Transverse colon (tissue), 4 donors: ENCODE measurements around the gene UQCC2. TPM values are rescaled to one million over a fixed set of nuclear protein-coding genes. Genes with fewer than 3 reads are reported as not detected.

Experiments used
- DNase-seq: peaks from one replicate; pipeline ENCODE4 v3.0.0-alpha.2; 2019
- H3K27ac ChIP-seq, 4 donors: fragments of 200-600 bp; sonication (generic); 2 replicates each; pipeline ENCODE4 v1.5.1; 2016 to 2018; ENCODE audit warnings: inconsistent platforms in 4 of 4
- H3K27me3 ChIP-seq: fragments of 200-600 bp; sonication (generic); 2 replicates; pipeline ENCODE4 v1.5.1; 2017; ENCODE audit warnings: inconsistent platforms
- H3K36me3 ChIP-seq, 4 donors: fragments of 200-600 bp; sonication (generic); 2 replicates each; pipeline ENCODE4 v1.5.1; 2017 to 2019; ENCODE audit warnings: inconsistent platforms in 4 of 4
- H3K4me1 ChIP-seq, 4 donors: fragments of 200-600 bp; sonication (generic); 2 replicates each; pipeline ENCODE4 v1.5.1; 2017 to 2020; ENCODE audit warnings: inconsistent platforms in 4 of 4
- H3K4me3 ChIP-seq, 4 donors: fragments of 200-600 bp; sonication (generic); 1 replicate in 1 of 4; 2 replicates in 3 of 4; pipeline versions ENCODE4 v1.5.1 to v1.6.1; 2017 to 2019; ENCODE audit warnings: inconsistent platforms in 4 of 4
- H3K9me3 ChIP-seq, 2 donors: fragments of 200-600 bp; sonication (generic); 2 replicates each; pipeline ENCODE4 v1.5.1; 2017 to 2019; ENCODE audit warnings: inconsistent platforms in 2 of 2
- CTCF ChIP-seq, 5 experiments: fragments of 200-600 bp in 3 of 5; fragments of 450-650 bp in 2 of 5; sonication (generic) in 3 of 5; IDR thresholded peaks; 1 replicate in 2 of 5; 2 replicates in 3 of 5; pipeline ENCODE4 v1.5.1; 2016 to 2017; ENCODE audit warnings: antibody characterized with exemption in 5 of 5, inconsistent platforms in 3 of 5, mild to moderate bottlenecking in 2 of 5, moderate library complexity in 1 of 5
- EP300 ChIP-seq: sonication (generic); formaldehyde crosslinking; IDR thresholded peaks from one replicate; pipeline ENCODE4 v1.6.1; 2017; ENCODE audit warnings: antibody characterized with exemption, low read depth
- POLR2A ChIP-seq: fragments of 450-650 bp; IDR thresholded peaks from one replicate; pipeline ENCODE4 v1.6.1; 2016; ENCODE audit warnings: antibody characterized with exemption, mild to moderate bottlenecking, moderate library complexity
- POLR2AphosphoS5 ChIP-seq, 3 donors: sonication (generic); formaldehyde crosslinking; IDR thresholded peaks; one replicate each; pipeline ENCODE4 v1.6.1; 2016; ENCODE audit warnings: antibody characterized with exemption in 3 of 3
- WGBS, 2 donors: methylation state at CpG; one replicate each; pipeline ENCODE4 v1.1.5; 2018; ENCODE audit warnings: low coverage in 1 of 2; 5-methylcytosine and 5-hydroxymethylcytosine counted together
- in situ Hi-C, 4 donors: fragments of 200-750 bp; cut with MboI; loops; one replicate each; pipeline versions ENCODE4 v1.15.0 to v1.15.1; 2017; ENCODE audit warnings: low sequenced_read_pairs in 3 of 4, low pct_ligation_motif_present in 1 of 4, low pct_unique_long_range_greater_than_20kb in 1 of 4
- intact Hi-C: fragments of 100-400 bp; cut with DNase I; formaldehyde crosslinking; loops from one replicate; pipeline ENCODE4 v1.15.1; 2023; ENCODE audit warnings: low total_unique reads
- total RNA-seq, 4 donors: library from RNA; depleted of rRNA; stranded (reverse); fragments of >200 nt; gene quantifications; one replicate each; pipeline ENCODE4 v1.1.0, GENCODE V29; 2016

Gene UQCC2
- total RNA-seq, 4 donors from 2014 or later, result 2.8 to 17.6 (median 8.8) TPM

- Histone ChIP-seq H3K9me3 (no peaks in the 10 kb centered on the region), H3K27ac (no peak overlapping the region), H3K27me3 (no peaks in the 10 kb centered on the region), H3K36me3 (no peaks in the 10 kb centered on the region), H3K4me3 (no peak overlapping the region), H3K4me1 (peaks cover 0 to 3% (median 0%) of the 10 kb centered on the region in 4 donors)
- TF ChIP-seq CTCF (IDR thresholded peaks at IDR 0.05) (no peak), POLR2A (no peak), POLR2AphosphoS5 (IDR thresholded peaks at IDR 0.05) (no peak), EP300 (no peak)
- no peak for DNase-seq
- WGBS, 2 donors, result 93 to 100% methylated on average over 1 to 11 of the region's 11 CpGs
- intact Hi-C loops, result loop anchor here (5.0 kb wide), 1 partner anchor 117 kb away; no protein-coding TSS in a partner anchor
- in situ Hi-C loops, result loop anchor here in 3 of 4 donors (5.0 to 10.0 kb wide), 2 partner anchors 117 to 120 kb away; partner anchors contain the start of gene BAK1 (in 1 of the 3)
These were observed 7.1 kb downstream of the UQCC2 start for GRCh38 chr6:33704215-33705066.

- peaks cover 0 to 7% (median 0%) of the 10 kb centered on the region in 4 donors for H3K36me3 ChIP-seq
- DNase-seq, result peak; percentile 43
- intact Hi-C loops (loop anchor here (5.0 kb wide), 1 partner anchor 115 kb away; no protein-coding TSS in a partner anchor), in situ Hi-C loops (loop anchor here in 3 of 4 donors (5.0 to 10.0 kb wide), 2 partner anchors 115 to 118 kb away; partner anchors contain the start of gene BAK1 (in 1 of the 3))
- H3K27ac ChIP-seq, result no peak overlapping the region
- no peak overlapping the region for H3K4me3 ChIP-seq
- 67 to 80% methylated on average over 1 of the region's 1 CpG for WGBS, 2 donors
- H3K9me3 ChIP-seq, result no peaks in the 10 kb centered on the region
- TF ChIP-seq POLR2AphosphoS5 (IDR thresholded peaks at IDR 0.05) (no peak), EP300 (no peak), CTCF (IDR thresholded peaks at IDR 0.05) (peak; percentile 41 to 64 (median 55))
- H3K27me3 ChIP-seq, result no peaks in the 10 kb centered on the region
- peaks cover 0 to 3% (median 0%) of the 10 kb centered on the region in 4 donors for H3K4me1 ChIP-seq
These were observed 9.0 kb downstream of the UQCC2 start for GRCh38 chr6:33702345-33702977.

- in situ Hi-C loops (loop anchor here in 3 of 4 donors (5.0 to 10.0 kb wide), 2 partner anchors 113 to 116 kb away; partner anchors contain the start of gene BAK1 (in 1 of the 3)), intact Hi-C loops (loop anchor here (5.0 kb wide), 1 partner anchor 113 kb away; no protein-coding TSS in a partner anchor)
- Histone ChIP-seq H3K27me3 (no peaks in the 10 kb centered on the region), H3K36me3 (peaks cover 0 to 7% (median 0%) of the 10 kb centered on the region in 4 donors), H3K4me3 (no peak overlapping the region), H3K27ac (peak overlapping the region in 1 of 4 donors; percentile 16), H3K9me3 (no peaks in the 10 kb centered on the region), H3K4me1 (peaks cover 0 to 12% (median 0%) of the 10 kb centered on the region in 4 donors)
- 51 to 80% methylated on average over 2 to 10 of the region's 10 CpGs for WGBS, 2 donors
- peak; percentile 84 for DNase-seq
- no peak for TF ChIP-seq POLR2A
- no peak for TF ChIP-seq EP300
- no peak for TF ChIP-seq POLR2AphosphoS5 (IDR thresholded peaks at IDR 0.05)
- TF ChIP-seq CTCF (IDR thresholded peaks at IDR 0.05), result peak; percentile 56 to 75 (median 74)
These were observed 11.0 kb downstream of the UQCC2 start for GRCh38 chr6:33700391-33701050.
